Parathyroid adenoma (tissue), 2 donors: Measurements from ENCODE around the gene LORICRIN.

Experiments
- H2AFZ ChIP-seq: fragments of 300-600 bp; sonication (generic); one replicate; pipeline ENCODE4 v1.7.0; 2017; ENCODE audit warnings: antibody characterized with exemption, mild to moderate bottlenecking
- H3K27ac ChIP-seq: fragments of 300-600 bp; sonication (generic); one replicate; pipeline ENCODE4 v1.7.0; 2017
- H3K27me3 ChIP-seq: fragments of 300-600 bp; sonication (generic); one replicate; pipeline ENCODE4 v1.7.0; 2017; ENCODE audit warnings: low read length; ENCODE audit not compliant: control insufficient read depth, insufficient read depth
- H3K36me3 ChIP-seq: fragments of 300-600 bp; sonication (generic); one replicate; pipeline ENCODE4 v1.7.0; 2017; ENCODE audit warnings: low read length; ENCODE audit not compliant: control insufficient read depth, insufficient read depth
- H3K4me1 ChIP-seq: fragments of 300-600 bp; sonication (generic); one replicate; pipeline ENCODE4 v1.7.0; 2017; ENCODE audit warnings: control low read depth
- H3K4me2 ChIP-seq: fragments of 300-600 bp; sonication (generic); one replicate; pipeline ENCODE4 v1.7.0; 2017; ENCODE audit warnings: low read length
- H3K4me3 ChIP-seq: fragments of 300-600 bp; sonication (generic); one replicate; pipeline ENCODE4 v1.7.0; 2017; ENCODE audit warnings: low read depth, low read length
- H3K79me2 ChIP-seq: fragments of 300-600 bp; sonication (generic); one replicate; pipeline ENCODE4 v1.7.0; 2017; ENCODE audit warnings: control low read depth
- H3K9ac ChIP-seq: fragments of 300-600 bp; sonication (generic); one replicate; pipeline ENCODE4 v1.7.0; 2017; ENCODE audit warnings: mild to moderate bottlenecking
- H3K9me3 ChIP-seq: fragments of 300-600 bp; sonication (generic); one replicate; pipeline ENCODE4 v1.7.0; 2017; ENCODE audit warnings: low read length; ENCODE audit not compliant: control insufficient read depth
- TF ChIP-seq, protein P1 (sequence below): fragments of 300-600 bp; sonication (generic); IDR thresholded peaks from one replicate; pipeline ENCODE4 v1.7.0; 2017; ENCODE audit warnings: antibody characterized with exemption, mild to moderate bottlenecking
- donor health status: primary hyperparathyroidism.

The LORICRIN gene

DNA sequence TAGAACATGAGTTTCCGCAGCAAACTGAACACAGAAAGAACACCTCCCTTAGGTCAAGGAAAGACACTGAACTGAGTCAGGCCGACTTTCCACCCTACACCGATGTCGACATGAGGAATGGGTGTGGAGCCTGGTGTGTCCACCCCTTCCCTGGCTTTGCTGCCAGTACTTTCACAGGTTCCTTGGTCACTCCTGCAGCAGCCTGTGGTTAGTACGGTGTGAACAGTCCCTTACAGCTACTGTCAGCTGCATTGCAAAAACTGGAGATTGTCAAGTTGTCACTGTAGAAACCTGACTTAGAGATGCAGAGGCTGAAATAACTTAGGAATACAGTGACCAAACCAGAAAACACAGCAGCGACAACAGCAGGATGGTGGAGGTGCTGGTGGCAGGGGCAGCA lies 46.2 kb downstream of the LORICRIN start:
- Histone ChIP-seq H3K4me2 (no peak overlapping the region), H3K4me3 (no peak overlapping the region), H3K4me1 (no peaks in the 10 kb centered on the region), H3K9me3 (no peaks in the 10 kb centered on the region), H3K36me3 (no peaks in the 10 kb centered on the region), H3K27me3 (no peaks in the 10 kb centered on the region), H3K27ac (no peak overlapping the region), H3K9ac (no peak overlapping the region), H2AFZ (no peak overlapping the region), H3K79me2 (no peaks in the 10 kb centered on the region)
- TF ChIP-seq, protein P1, sequence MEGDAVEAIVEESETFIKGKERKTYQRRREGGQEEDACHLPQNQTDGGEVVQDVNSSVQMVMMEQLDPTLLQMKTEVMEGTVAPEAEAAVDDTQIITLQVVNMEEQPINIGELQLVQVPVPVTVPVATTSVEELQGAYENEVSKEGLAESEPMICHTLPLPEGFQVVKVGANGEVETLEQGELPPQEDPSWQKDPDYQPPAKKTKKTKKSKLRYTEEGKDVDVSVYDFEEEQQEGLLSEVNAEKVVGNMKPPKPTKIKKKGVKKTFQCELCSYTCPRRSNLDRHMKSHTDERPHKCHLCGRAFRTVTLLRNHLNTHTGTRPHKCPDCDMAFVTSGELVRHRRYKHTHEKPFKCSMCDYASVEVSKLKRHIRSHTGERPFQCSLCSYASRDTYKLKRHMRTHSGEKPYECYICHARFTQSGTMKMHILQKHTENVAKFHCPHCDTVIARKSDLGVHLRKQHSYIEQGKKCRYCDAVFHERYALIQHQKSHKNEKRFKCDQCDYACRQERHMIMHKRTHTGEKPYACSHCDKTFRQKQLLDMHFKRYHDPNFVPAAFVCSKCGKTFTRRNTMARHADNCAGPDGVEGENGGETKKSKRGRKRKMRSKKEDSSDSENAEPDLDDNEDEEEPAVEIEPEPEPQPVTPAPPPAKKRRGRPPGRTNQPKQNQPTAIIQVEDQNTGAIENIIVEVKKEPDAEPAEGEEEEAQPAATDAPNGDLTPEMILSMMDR, result no peak

GRCh38 chr1:153306303-153307220 lies 47.1 kb downstream of the LORICRIN start:
- TF ChIP-seq, protein P1, result no peak

GRCh38 chr1:153307221-153307600 lies 47.7 kb downstream of the LORICRIN start:
- H3K79me2 ChIP-seq, result no peaks in the 10 kb centered on the region
- H3K9ac ChIP-seq, result no peak overlapping the region
- no peak overlapping the region for H3K27ac ChIP-seq
- H3K9me3 ChIP-seq, result no peaks in the 10 kb centered on the region
- no peaks in the 10 kb centered on the region for H3K4me1 ChIP-seq
- no peaks in the 10 kb centered on the region for H3K36me3 ChIP-seq
- no peak overlapping the region for H2AFZ ChIP-seq
- no peaks in the 10 kb centered on the region for H3K27me3 ChIP-seq
- no peak overlapping the region for H3K4me3 ChIP-seq
- TF ChIP-seq, protein P1, result no peak
- H3K4me2 ChIP-seq, result no peak overlapping the region

More at GRCh38 chr1:153306303-153307220, 47.1 kb downstream of the LORICRIN start:
- H3K27me3 ChIP-seq, result no peaks in the 10 kb centered on the region
- no peak overlapping the region for H3K27ac ChIP-seq
- no peak overlapping the region for H3K4me2 ChIP-seq
- H3K4me1 ChIP-seq, result no peaks in the 10 kb centered on the region
- H3K9me3 ChIP-seq, result no peaks in the 10 kb centered on the region
- no peaks in the 10 kb centered on the region for H3K36me3 ChIP-seq
- no peak overlapping the region for H3K4me3 ChIP-seq
- no peak overlapping the region for H2AFZ ChIP-seq
- no peaks in the 10 kb centered on the region for H3K79me2 ChIP-seq
- H3K9ac ChIP-seq, result no peak overlapping the region

DNA sequence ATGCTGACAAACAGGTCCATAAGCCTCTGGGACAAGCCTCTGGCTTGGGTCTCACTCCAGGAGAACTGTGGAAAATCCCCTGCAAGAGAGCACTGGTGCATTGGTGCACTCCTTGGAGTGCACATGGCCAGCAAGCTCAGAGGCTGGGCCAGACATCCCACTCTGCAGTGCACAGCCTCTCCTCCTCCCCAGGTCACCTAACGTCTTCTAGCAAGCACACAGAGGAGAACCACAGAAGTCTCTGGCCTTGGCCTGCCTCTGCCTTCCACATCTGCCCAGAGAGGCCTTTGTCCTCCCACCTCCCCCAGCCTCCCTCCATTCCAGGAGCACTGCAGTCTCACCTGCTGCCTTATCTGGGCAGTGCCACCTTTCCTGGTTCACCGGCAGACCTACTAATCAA lies 49.1 kb downstream of the LORICRIN start:
- Histone ChIP-seq H3K9ac (no peak overlapping the region), H3K27ac (no peak overlapping the region), H3K27me3 (no peaks in the 10 kb centered on the region), H3K4me1 (no peaks in the 10 kb centered on the region), H3K9me3 (no peaks in the 10 kb centered on the region), H3K4me2 (no peak overlapping the region), H3K79me2 (no peaks in the 10 kb centered on the region), H2AFZ (no peak overlapping the region), H3K36me3 (no peaks in the 10 kb centered on the region), H3K4me3 (no peak overlapping the region)
- TF ChIP-seq, protein P1, result no peak

DNA sequence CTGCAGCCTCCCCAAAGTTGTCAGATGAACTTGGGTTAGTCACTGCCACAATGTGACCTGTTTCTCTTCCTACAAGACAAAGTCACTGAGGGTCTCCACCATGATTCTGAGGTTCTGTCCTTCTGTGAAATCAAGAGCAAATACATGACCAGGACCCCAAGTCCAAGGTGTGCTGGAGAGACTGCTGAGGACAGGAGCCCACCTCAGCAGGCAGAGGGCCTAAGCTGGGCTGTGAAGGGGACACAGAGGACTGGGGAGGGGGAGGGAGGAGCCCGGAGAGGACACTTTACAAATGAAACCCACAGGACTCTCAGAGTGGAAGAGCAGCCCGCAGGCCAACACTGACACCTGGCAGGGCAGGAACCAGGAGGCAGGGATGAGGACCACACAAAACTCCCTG lies 50.0 kb downstream of the LORICRIN start:
- Histone ChIP-seq H3K36me3 (no peaks in the 10 kb centered on the region), H3K27ac (no peak overlapping the region), H3K9ac (no peak overlapping the region), H3K79me2 (no peaks in the 10 kb centered on the region), H3K9me3 (no peaks in the 10 kb centered on the region), H3K4me2 (no peak overlapping the region), H3K4me1 (no peaks in the 10 kb centered on the region), H3K4me3 (no peak overlapping the region), H3K27me3 (no peaks in the 10 kb centered on the region), H2AFZ (no peak overlapping the region)
- TF ChIP-seq, protein P1, result no peak
